ENCODE data around the gene SLX1A. TPM values are rescaled to one million over a fixed set of nuclear protein-coding genes. Genes with fewer than 3 reads are reported as not detected.
"Not testable (repeated sequence)": the region's sequence is repeated elsewhere in the genome, so short reads cannot be mapped to it uniquely, and the experiment has no call there.

SLX1A gene
- total RNA-seq, 1 donor from 2014 or later: 65.3 TPM

- Mint-ChIP-seq H3K9me3 (no peaks in the 10 kb centered on the region), H3K27me3 (ENCODE audit: low read depth) (no peaks in the 10 kb centered on the region), H3K36me3 (ENCODE audit: low read depth) (peaks cover 45% of the 10 kb centered on the region), H3K4me1 (ENCODE audit: low read depth) (peaks cover 20% of the 10 kb centered on the region), H3K27ac (peak overlapping the region; percentile 97), H3K4me3 (ENCODE audit: low read depth) (peak overlapping the region; percentile 100)
- intact Hi-C loops (cut with micrococcal nuclease): no loop called here
- DNase-seq (ENCODE audit: low spot score): peak; percentile 81
Observed at GRCh38 chr16:30186782-30187555, 6.7 kb upstream of the SLX1A start.

GRCh38 chr16:30187556-30187865, 6.2 kb upstream of the SLX1A start:
- intact Hi-C loops (cut with micrococcal nuclease): no loop called here
- H3K27me3 Mint-ChIP-seq (ENCODE audit: low read depth): no peaks in the 10 kb centered on the region
- peaks cover 15% of the 10 kb centered on the region for H3K4me1 Mint-ChIP-seq (ENCODE audit: low read depth)
- no peak for DNase-seq (ENCODE audit: low spot score)
- H3K4me3 Mint-ChIP-seq (ENCODE audit: low read depth): peak overlapping the region; percentile 100
- H3K36me3 Mint-ChIP-seq (ENCODE audit: low read depth): peaks cover 45% of the 10 kb centered on the region
- H3K9me3 Mint-ChIP-seq: no peaks in the 10 kb centered on the region
- H3K27ac Mint-ChIP-seq: peak overlapping the region; percentile 97

DNA sequence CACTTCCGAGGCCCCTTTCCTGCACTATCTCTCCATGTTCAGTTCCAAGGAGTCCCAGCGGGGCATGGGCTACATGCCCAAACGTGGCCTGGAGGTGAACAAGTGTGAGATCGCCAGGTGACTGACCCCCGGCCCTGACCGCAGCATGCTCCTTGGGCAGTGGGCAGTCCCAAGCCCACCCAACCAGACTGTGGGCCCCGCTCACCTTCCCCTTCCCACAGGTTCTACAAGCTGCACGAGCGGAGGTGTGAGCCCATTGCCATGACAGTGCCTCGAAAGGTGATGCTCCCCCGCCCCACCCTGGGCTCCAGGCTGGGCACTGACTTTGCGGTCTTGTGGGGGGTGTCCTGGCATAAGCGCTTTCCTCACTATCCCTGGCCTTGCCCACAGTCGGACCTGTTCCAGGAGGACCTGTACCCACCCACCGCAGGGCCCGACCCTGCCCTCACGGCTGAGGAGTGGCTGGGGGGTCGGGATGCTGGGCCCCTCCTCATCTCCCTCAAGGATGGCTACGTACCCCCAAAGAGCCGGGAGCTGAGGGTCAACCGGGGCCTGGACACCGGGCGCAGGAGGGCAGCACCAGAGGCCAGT, 5.6 kb upstream of the SLX1A start:
- no peak overlapping the region for H3K27ac Mint-ChIP-seq
- no peak overlapping the region for H3K4me3 Mint-ChIP-seq (ENCODE audit: low read depth)
- intact Hi-C loops (cut with micrococcal nuclease): no loop called here
- no peaks in the 10 kb centered on the region for H3K27me3 Mint-ChIP-seq (ENCODE audit: low read depth)
- no peak for DNase-seq (ENCODE audit: low spot score)
- peaks cover 14% of the 10 kb centered on the region for H3K4me1 Mint-ChIP-seq (ENCODE audit: low read depth)
- peaks cover 45% of the 10 kb centered on the region for H3K36me3 Mint-ChIP-seq (ENCODE audit: low read depth)
- H3K9me3 Mint-ChIP-seq: no peaks in the 10 kb centered on the region

- Mint-ChIP-seq H3K4me1 (ENCODE audit: low read depth) (peaks cover 11% of the 10 kb centered on the region), H3K36me3 (ENCODE audit: low read depth) (peaks cover 21% of the 10 kb centered on the region)
- H3K27me3 Mint-ChIP-seq (ENCODE audit: low read depth); H3K27ac Mint-ChIP-seq; H3K4me3 Mint-ChIP-seq (ENCODE audit: low read depth); DNase-seq (ENCODE audit: low spot score); H3K9me3 Mint-ChIP-seq; intact Hi-C loops (cut with micrococcal nuclease): not testable (repeated sequence)
Observed at GRCh38 chr16:30191158-30191557, 2.5 kb upstream of the SLX1A start.

GRCh38 chr16:30193098-30193497, 577 bp upstream of the SLX1A start:
- H3K36me3 Mint-ChIP-seq (ENCODE audit: low read depth); H3K4me1 Mint-ChIP-seq (ENCODE audit: low read depth); H3K27ac Mint-ChIP-seq; H3K4me3 Mint-ChIP-seq (ENCODE audit: low read depth); intact Hi-C loops (cut with micrococcal nuclease); H3K9me3 Mint-ChIP-seq; H3K27me3 Mint-ChIP-seq (ENCODE audit: low read depth); DNase-seq (ENCODE audit: low spot score): not testable (repeated sequence)

DNA sequence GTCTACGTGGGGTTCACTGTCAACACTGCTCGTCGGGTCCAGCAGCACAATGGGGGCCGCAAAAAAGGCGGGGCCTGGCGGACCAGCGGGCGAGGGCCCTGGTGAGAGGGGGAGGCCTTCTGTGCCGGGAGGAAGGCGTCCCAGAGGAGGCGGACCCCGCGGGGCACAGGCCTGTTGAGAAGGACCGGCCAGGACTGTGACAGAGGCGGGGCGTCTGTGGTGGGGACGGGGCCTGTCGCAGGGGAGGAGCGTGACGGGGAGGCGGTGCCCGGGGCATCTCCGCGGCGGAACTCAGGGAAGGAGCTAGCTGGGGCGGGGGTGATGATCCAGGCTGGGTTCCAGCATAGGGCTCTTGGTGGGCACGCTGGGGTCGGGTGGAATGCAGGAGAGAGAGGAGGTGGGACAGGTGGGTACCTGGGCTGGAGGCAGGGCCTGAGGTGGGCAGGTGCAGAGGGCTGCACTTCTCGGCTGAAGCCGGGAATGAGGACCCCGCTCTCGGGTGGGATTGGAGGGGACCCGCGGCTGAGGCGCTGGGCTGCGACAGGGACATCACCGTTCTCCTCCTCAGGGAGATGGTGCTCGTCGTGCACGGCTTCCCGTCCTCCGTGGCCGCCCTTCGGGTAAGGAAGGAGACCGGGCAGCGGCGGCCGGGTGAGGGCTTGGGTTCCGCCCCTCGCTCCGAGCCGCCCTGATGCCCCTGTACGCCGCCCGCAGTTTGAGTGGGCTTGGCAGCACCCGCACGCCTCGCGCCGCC, 674 bp downstream of the SLX1A start:
- H3K27me3 Mint-ChIP-seq (ENCODE audit: low read depth); intact Hi-C loops (cut with micrococcal nuclease); H3K27ac Mint-ChIP-seq; H3K4me1 Mint-ChIP-seq (ENCODE audit: low read depth); H3K36me3 Mint-ChIP-seq (ENCODE audit: low read depth); H3K4me3 Mint-ChIP-seq (ENCODE audit: low read depth); H3K9me3 Mint-ChIP-seq: not testable (repeated sequence)
- peak; percentile 13 for DNase-seq (ENCODE audit: low spot score)

GRCh38 chr16:30197001-30197400, 3.3 kb downstream of the SLX1A start:
- H3K27me3 Mint-ChIP-seq (ENCODE audit: low read depth); H3K4me1 Mint-ChIP-seq (ENCODE audit: low read depth); H3K4me3 Mint-ChIP-seq (ENCODE audit: low read depth); intact Hi-C loops (cut with micrococcal nuclease); H3K36me3 Mint-ChIP-seq (ENCODE audit: low read depth); H3K9me3 Mint-ChIP-seq; H3K27ac Mint-ChIP-seq: not testable (repeated sequence)
- DNase-seq (ENCODE audit: low spot score): peak; percentile 5

GRCh38 chr16:30199049-30199448, 5.4 kb downstream of the SLX1A start, which contains the start of gene SULT1A3:
TSS of gene SULT1A3 (plus strand) at chr16:30199255. CDS start at chr16:30200729, 1,474 bp downstream.
- H3K4me1 Mint-ChIP-seq (ENCODE audit: low read depth); DNase-seq (ENCODE audit: low spot score); H3K27me3 Mint-ChIP-seq (ENCODE audit: low read depth); H3K36me3 Mint-ChIP-seq (ENCODE audit: low read depth); H3K27ac Mint-ChIP-seq; intact Hi-C loops (cut with micrococcal nuclease); H3K4me3 Mint-ChIP-seq (ENCODE audit: low read depth); H3K9me3 Mint-ChIP-seq: not testable (repeated sequence)

DNA sequence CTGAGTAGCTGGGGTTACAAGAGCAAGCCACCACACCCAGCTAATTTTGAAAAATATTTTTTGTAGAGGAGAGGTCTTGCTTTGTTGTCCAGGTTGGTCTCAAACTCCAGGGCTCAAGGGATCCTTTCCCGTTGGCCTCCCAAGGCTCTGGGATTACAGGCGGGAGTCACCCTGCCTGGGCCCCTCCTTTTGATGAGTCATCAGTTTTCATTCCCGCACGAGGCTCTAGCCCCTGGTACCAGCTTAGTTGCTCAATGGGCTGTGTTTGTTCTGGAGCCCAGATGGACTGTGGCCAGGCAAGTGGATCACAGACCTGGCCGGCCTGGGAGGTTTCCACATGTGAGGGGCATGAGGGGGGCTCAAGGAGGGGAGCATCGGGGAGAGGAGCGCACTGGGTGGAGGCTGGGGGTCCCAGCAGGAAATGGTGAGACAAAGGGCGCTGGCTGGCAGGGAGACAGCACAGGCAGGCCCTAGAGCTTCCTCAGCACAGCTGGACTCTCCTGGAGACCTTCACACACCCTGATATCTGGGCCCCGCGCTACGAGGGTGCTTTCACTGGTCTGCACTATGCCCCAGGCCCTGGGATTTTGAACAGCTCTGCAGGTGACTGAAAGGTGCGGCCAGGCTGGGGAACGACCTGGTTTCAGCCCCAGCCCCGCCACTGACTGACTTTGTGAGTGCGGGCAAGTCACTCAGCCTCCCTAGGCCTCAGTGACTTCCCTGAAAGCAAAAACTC, 6.1 kb downstream of the SLX1A start:
- H3K36me3 Mint-ChIP-seq (ENCODE audit: low read depth); intact Hi-C loops (cut with micrococcal nuclease); H3K27ac Mint-ChIP-seq; H3K4me1 Mint-ChIP-seq (ENCODE audit: low read depth); H3K4me3 Mint-ChIP-seq (ENCODE audit: low read depth); DNase-seq (ENCODE audit: low spot score); H3K9me3 Mint-ChIP-seq; H3K27me3 Mint-ChIP-seq (ENCODE audit: low read depth): not testable (repeated sequence)

- H3K9me3 Mint-ChIP-seq; H3K27ac Mint-ChIP-seq; H3K36me3 Mint-ChIP-seq (ENCODE audit: low read depth); DNase-seq (ENCODE audit: low spot score); H3K27me3 Mint-ChIP-seq (ENCODE audit: low read depth); intact Hi-C loops (cut with micrococcal nuclease); H3K4me3 Mint-ChIP-seq (ENCODE audit: low read depth); H3K4me1 Mint-ChIP-seq (ENCODE audit: low read depth): not testable (repeated sequence)
Observed at GRCh38 chr16:30205541-30206236, 12.0 kb downstream of the SLX1A start.

DNA sequence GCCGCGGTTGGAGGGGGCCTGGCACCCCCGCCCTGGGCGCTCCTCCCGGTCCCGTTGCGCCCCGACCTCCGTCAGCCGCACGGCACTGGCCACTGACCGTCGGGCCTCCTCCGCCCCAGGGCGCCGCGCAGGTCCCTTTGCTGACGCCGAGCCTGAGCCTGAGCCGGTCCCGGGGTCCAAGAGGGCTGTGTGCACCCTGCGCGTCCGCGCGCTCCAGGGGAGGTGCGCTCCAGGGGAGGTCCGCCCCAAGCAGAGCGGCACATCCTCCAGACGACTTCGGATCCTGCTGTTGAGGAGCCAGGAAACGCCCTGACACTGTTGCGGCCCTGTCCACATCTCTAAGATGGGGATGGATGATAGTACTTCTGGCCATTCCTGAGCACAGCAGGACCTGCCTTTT, 12.6 kb downstream of the SLX1A start:
- H3K9me3 Mint-ChIP-seq; H3K4me3 Mint-ChIP-seq (ENCODE audit: low read depth); H3K27me3 Mint-ChIP-seq (ENCODE audit: low read depth); H3K4me1 Mint-ChIP-seq (ENCODE audit: low read depth); H3K27ac Mint-ChIP-seq; H3K36me3 Mint-ChIP-seq (ENCODE audit: low read depth); intact Hi-C loops (cut with micrococcal nuclease); DNase-seq (ENCODE audit: low spot score): not testable (repeated sequence)

DNA sequence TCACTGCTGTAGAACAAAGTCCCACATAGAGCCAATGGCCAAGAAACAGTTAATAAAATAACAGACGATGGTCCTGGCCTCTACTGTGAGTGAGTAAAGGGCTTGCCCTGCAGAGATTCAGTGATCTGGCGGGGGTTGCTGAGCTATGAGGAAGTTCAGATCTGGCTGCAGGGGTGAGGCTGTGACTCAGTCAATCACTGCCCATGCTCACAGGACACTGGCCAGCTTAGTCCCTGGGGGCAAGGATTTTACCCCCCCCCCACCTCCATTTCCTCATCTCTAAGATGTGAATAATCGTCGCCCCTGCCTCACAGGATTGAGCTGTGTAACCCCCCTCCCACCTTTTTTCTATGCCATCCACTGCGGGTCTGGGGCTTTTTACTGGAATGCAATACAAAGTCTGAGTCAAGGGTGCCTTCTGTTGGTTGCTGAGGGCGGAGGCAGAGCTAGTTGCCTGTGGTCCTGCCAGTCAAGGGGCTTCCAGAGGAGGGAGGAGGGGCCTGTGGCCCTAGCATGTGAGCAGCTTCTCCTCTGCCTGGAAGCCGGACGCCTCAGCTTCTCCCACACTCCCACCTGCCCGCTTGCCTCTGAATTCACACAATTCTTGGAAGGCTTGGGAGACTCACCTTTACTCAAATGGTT, 13.5 kb downstream of the SLX1A start:
- H3K4me1 Mint-ChIP-seq (ENCODE audit: low read depth); H3K9me3 Mint-ChIP-seq; H3K27ac Mint-ChIP-seq; H3K27me3 Mint-ChIP-seq (ENCODE audit: low read depth); intact Hi-C loops (cut with micrococcal nuclease); H3K4me3 Mint-ChIP-seq (ENCODE audit: low read depth); DNase-seq (ENCODE audit: low spot score); H3K36me3 Mint-ChIP-seq (ENCODE audit: low read depth): not testable (repeated sequence)
